GM19025 (cell line): ENCODE data around the gene MYOF.

Source experiments
- ATAC-seq: cut with Tn5 transposase; IDR thresholded peaks from one replicate; pipeline ENCODE4 v1.9.1; 2021; ENCODE audit warnings: mild to moderate bottlenecking, low read depth, moderate library complexity; ENCODE audit not compliant: unreplicated experiment

MYOF gene

DNA sequence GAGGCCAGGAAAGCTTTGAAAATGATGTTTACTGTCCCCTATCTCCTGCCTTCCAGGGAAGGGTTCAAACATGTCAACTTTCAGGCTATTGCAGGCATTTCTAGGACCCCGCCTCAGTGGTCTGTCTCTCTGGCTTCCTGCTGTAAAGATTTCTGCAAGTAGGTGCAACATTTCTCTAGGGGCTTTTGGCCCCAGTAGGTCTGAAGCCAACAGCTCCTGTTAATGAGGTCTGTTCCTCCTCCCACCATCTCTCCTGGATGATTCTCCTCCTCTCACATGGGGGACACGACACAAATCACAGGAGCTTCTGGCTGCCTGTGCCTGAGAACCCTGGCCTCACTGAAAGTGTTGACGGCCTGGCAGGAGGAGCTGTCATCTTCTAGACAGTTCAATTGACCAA, 214.1 kb downstream of the MYOF start:
- ATAC-seq, result no peak

GRCh38 chr10:93267521-93267920, 214.6 kb downstream of the MYOF start:
- ATAC-seq, result peak; percentile 99

DNA sequence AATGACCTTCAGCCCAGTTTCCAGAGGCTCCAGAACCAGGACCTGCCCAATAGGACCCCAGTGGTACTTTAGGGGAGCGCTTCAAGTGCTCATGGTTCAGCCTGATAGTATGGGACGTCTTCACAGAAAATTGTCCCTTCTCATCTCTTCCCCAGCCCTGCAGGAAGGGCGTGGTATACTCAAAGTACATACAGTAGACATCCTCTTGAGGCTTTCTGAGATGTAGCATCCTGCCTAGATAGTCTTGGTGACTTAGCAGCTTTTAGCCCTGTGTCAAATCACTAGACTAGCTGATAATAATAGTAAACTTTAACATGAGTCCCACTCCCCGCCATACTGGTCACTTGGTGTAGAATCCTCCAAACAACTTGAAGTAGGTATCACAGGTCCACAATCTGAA, 215.3 kb downstream of the MYOF start:
- no peak for ATAC-seq

GRCh38 chr10:93261961-93262610, 220.0 kb downstream of the MYOF start:
- ATAC-seq, result no peak

GRCh38 chr10:93261089-93261488, 221.0 kb downstream of the MYOF start:
- no peak for ATAC-seq

DNA sequence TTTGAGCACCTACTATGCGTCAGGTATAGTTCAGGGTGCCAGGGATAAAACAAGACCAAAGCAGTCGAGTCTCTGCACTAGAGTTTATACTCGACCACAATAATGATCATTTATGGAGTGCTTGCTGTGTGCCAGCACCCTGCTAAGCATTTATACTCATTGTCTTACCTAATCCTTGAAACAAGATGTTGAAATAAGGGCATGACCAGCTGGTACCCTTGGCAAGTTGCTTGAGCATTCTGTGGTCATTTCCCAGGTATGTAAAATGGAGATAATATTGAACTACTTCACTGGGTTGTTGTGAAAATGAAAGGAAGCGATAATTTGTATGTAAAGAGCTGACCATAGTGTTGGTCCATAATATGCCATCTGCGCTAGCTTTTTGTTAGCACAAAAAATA, 223.0 kb downstream of the MYOF start:
- no peak for ATAC-seq
